OCI-LY3 (cell line): ENCODE results near the gene TMEM50B.

Experiments
- CTCF ChIP-seq: fragments of 200-600, 300-600 bp; sonication (generic); IDR thresholded peaks from 2 replicates; pipeline ENCODE4 v1.5.1; 2014; ENCODE audit warnings: antibody characterized with exemption, low read length, low read depth
- EZH2phosphoT487 ChIP-seq: fragments of 200-600 bp; shearing (Covaris generic); IDR thresholded peaks from 2 replicates; pipeline ENCODE4 v1.6.1; 2018; ENCODE audit warnings: antibody characterized with exemption, mixed run types, low read depth

DNA sequence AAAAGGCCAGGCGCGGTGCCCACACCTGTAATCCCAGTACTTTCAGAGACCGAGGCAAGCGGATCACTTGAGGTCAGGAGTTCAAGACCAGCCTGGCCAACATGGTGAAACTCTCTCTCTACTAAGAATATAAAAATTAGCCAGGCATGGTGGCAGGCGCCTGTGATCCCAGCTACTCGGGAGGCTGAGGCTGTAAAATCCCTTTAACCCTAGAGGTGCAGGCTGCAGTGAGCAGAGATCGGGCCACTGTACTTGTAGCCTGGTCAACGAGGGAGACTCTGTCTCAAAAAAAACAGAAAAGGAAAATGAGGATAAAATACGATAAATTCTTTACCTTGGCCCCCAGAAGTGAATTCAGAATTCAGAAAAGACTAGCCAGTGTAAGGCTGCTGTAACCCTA lies 1.6 kb downstream of the TMEM50B start:
- TF ChIP-seq CTCF, result no peak
- TF ChIP-seq EZH2phosphoT487, result no peak
